Esophagus mucosa (tissue), 1 donor: ENCODE results near the gene MYH4. TPM values are rescaled to one million over a fixed set of nuclear protein-coding genes. Genes with fewer than 3 reads are reported as not detected.

ENCODE experiments used
- ATAC-seq: fragments of 200-7000 bp; cut with Tn5 transposase; one replicate; pipeline ENCODE4 v1.9.1; 2020
- total RNA-seq: library from RNA; stranded (reverse); gene quantifications from one replicate; pipeline ENCODE4 v1.2.4, GENCODE V29; 2023
- donor health status: DM: yes; HTN: yes; CAD: no.

The MYH4 gene
- total RNA-seq, 1 donor from 2014 or later = not detected

GRCh38 chr17:10421211-10421610 lies 48.1 kb downstream of the MYH4 start:
- ATAC-seq = no peak

DNA sequence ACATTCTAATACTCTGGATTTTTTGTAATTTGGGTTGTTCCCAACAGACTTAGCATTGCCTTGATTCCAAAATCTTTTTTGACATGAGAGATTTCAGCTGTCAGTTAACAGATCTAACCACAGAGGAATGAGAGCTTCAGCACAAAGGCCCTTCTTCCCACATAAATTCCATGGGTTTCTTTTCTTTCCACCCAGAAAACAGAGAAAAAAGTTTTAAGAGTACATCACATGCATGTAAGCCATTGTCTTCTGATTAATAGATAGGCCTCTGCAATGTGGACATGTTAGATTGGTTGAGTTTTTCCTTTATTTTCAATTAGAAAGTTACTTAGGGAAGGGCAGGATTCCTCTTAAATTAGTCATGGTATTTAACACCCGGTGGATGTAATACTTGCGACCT lies 48.5 kb downstream of the MYH4 start:
- no peak for ATAC-seq

DNA sequence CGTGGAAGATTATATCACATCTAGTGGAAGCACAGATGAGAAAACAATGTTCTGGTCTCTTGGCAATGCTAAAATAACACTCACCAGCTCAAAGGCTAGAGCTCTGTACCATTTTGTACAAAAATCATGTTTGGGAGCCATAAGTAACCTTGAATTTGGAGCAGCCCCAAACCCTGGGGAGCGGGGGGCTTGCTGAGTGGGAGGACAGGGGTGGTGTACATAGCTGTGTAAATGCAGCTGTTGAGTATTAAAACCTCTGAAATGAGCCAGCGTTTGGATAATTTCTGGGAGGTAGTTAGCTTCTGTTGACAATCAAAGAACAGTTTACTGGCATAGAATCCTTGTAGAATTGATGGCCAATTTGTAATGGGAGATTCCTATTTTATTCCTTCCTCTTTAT lies 51.9 kb downstream of the MYH4 start:
- no peak for ATAC-seq

- no peak for ATAC-seq
Measured at GRCh38 chr17:10415161-10415560, 54.2 kb downstream of the MYH4 start.

DNA sequence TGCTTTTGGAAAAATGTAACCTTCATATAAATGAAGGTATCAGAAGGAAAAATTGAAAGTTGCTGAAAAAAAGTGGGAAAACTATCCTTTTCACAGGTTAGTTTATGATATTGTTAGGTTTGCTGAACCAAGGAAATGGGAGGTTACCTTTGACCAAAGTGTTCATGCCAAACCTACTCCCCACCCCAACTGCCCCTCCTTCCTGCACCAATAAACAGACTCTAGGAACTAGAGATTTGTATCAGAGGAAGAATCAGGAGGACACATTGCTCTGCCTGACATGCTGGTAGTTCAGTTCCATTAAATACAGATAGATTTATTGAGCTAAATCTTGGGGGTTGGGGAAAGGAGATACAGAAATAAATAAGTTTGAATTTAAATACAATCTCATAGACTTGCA lies 65.8 kb downstream of the MYH4 start:
- ATAC-seq = no peak

DNA sequence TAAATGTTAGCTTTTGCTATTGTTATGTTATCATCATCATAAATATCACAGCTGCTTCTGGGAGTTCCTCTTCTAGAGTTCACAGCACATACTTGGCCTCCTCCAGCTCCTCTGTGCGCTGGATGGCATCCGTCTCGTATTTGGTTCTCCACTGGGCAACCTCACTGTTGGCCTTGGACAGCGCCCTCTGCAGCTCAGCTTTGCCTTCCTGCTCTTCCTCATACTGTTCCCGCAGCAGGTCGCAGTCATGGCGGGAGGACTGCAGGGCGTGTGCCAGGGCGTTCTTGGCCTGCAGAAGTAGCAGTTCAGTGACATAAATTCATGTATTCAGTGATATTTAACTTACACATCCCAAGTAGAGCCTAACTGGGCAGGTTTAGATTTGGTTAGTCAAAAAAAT lies 71.0 kb downstream of the MYH4 start:
- ATAC-seq = no peak

DNA sequence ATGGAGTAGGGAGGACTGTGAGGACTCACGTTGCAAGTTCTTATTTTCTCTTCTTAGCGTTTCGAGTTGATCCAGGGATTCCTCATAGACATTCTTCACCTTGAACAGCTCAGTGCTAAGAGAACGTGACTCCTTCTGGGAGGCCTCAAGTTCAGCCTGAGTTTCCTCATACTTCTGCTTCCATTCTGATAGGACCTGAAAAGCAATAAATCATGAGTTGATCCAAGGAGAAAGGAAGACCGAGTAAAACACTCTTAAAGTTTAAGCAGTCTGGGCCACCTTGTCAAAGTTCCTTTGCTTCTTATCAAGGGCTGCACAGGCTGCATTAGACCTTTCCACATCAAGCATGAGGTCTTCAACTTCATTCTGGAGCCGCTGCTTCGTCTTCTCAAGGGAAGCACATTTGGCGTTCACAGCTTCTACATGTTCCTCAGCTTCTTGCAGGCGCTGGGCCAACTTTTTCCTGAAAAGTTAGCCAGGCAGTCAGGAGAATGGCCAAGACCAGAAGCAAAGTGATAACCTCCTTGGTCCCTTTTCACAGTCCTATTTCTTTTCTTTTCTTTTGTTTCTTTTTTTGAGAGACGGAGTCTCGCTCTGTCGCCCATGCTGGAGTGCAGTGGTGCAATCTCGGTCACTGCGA lies 72.7 kb downstream of the MYH4 start:
- no peak for ATAC-seq

GRCh38 chr17:10394201-10394887 lies 75.0 kb downstream of the MYH4 start:
- ATAC-seq = no peak

Other genes with a start within 250 kb of the MYH4 start
- 0.16 TPM for gene MYH13, start 96.6 kb downstream of the MYH4 start, total RNA-seq
- gene MYH8, start 47.6 kb downstream of the MYH4 start, total RNA-seq = not detected
- gene MYH1, start 49.0 kb upstream of the MYH4 start, total RNA-seq = not detected
- 0.56 TPM for gene MYH2, start 80.1 kb upstream of the MYH4 start, total RNA-seq
- 0.52 TPM for gene MYH3, start 187.8 kb upstream of the MYH4 start, total RNA-seq
- gene SCO1, start 228.0 kb upstream of the MYH4 start, total RNA-seq = 17.3 TPM
- 4.5 TPM for gene ADPRM, start 228.0 kb upstream of the MYH4 start, total RNA-seq